ENCODE measurements around the gene SYT7.

SYT7 gene, protein sequence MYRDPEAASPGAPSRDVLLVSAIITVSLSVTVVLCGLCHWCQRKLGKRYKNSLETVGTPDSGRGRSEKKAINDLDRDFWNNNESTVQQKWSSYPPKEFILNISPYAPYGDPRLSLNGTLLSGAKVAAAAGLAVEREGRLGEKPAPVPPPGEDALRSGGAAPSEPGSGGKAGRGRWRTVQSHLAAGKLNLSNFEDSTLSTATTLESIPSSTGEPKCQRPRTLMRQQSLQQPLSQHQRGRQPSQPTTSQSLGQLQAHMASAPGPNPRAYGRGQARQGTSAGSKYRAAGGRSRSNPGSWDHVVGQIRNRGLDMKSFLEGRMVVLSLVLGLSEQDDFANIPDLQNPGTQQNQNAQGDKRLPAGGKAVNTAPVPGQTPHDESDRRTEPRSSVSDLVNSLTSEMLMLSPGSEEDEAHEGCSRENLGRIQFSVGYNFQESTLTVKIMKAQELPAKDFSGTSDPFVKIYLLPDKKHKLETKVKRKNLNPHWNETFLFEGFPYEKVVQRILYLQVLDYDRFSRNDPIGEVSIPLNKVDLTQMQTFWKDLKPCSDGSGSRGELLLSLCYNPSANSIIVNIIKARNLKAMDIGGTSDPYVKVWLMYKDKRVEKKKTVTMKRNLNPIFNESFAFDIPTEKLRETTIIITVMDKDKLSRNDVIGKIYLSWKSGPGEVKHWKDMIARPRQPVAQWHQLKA

DNA sequence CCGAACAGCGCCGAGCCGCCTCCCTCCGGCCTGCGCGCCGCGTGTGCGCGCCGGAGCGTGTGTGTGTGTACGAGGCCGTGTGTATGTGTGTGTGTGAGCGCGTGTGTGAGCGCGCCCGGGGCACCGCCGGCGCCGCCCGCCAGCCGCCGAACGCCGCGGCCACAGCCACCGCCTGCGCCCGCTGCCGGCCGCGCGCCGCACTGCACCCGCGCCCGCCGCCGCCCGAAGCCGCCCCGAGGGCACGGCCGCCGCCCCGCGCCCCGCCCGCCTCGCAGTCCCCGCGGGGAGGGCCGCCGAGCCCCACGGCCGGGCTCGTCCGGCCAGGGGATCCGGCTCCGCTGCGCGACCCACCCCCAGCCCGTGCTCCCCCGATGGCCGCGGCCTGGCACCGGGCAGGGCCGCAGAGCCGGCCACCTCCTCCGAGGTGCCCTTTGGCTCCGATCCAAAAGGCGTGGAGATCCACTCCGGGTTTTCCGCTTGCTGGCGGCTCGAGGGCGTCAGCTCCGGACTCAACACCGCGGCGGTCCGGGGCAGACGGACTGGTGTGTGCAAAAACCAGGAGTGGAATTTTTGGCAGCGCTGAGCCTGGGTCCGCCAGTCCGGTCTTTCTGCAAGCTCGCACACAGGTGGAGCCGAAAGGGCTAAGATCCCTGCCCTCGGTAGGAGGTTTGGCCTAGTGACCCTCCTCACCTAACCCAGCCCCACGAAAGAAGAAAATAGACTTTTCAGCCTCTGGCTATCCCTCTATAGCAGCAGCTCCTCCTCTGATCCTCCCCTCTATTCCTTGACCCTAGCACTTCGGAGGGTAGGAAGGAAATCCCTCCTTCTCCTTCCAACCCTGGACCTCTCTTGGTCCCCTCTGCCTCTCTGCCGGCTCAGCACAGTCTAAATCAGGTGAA is at the start of gene SYT7:
Gene SYT7 (minus strand): TSS at position 47 of the 899 bp plus-strand sequence. CDS start 256 bp downstream, outside the sequence.
- in situ Hi-C loops (cut with MboI; ENCODE audit: low sequenced_read_pairs, unreplicated experiment), result no loop called here
- peak; percentile 96 for DNase-seq (ENCODE audit: low spot score)
- TF ChIP-seq, protein P1, sequence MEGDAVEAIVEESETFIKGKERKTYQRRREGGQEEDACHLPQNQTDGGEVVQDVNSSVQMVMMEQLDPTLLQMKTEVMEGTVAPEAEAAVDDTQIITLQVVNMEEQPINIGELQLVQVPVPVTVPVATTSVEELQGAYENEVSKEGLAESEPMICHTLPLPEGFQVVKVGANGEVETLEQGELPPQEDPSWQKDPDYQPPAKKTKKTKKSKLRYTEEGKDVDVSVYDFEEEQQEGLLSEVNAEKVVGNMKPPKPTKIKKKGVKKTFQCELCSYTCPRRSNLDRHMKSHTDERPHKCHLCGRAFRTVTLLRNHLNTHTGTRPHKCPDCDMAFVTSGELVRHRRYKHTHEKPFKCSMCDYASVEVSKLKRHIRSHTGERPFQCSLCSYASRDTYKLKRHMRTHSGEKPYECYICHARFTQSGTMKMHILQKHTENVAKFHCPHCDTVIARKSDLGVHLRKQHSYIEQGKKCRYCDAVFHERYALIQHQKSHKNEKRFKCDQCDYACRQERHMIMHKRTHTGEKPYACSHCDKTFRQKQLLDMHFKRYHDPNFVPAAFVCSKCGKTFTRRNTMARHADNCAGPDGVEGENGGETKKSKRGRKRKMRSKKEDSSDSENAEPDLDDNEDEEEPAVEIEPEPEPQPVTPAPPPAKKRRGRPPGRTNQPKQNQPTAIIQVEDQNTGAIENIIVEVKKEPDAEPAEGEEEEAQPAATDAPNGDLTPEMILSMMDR (IDR thresholded peaks at IDR 0.05; ENCODE audit: borderline replicate concordance, control extremely low read depth, extremely low read depth, insufficient read depth, missing control alignments), result peak; percentile 55

DNA sequence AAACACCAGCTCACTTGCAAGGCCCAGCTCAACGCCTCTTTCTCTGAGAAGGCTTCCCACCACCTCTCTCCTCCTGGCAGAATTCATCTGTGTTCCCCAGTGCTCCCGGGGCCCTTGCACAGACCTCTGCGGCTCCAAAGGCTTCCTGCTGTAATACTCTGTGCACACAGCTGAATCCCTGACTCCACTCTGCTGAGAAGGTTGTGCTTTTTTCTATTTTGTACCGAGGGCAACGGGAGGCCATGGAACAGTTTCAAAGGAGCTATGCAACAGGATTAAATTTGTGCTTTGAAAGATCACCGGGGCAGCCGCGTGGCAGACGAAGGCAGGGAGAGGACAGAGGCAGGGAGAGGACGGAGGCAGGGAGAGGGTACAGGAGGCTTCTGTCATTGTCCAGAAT is 49.2 kb upstream of the SYT7 start:
- in situ Hi-C loops (cut with MboI; ENCODE audit: low sequenced_read_pairs, unreplicated experiment), result no loop called here
- TF ChIP-seq, protein P1 (IDR thresholded peaks at IDR 0.05; ENCODE audit: borderline replicate concordance, control extremely low read depth, extremely low read depth, insufficient read depth, missing control alignments), result no peak
- no peak for DNase-seq (ENCODE audit: low spot score)

DNA sequence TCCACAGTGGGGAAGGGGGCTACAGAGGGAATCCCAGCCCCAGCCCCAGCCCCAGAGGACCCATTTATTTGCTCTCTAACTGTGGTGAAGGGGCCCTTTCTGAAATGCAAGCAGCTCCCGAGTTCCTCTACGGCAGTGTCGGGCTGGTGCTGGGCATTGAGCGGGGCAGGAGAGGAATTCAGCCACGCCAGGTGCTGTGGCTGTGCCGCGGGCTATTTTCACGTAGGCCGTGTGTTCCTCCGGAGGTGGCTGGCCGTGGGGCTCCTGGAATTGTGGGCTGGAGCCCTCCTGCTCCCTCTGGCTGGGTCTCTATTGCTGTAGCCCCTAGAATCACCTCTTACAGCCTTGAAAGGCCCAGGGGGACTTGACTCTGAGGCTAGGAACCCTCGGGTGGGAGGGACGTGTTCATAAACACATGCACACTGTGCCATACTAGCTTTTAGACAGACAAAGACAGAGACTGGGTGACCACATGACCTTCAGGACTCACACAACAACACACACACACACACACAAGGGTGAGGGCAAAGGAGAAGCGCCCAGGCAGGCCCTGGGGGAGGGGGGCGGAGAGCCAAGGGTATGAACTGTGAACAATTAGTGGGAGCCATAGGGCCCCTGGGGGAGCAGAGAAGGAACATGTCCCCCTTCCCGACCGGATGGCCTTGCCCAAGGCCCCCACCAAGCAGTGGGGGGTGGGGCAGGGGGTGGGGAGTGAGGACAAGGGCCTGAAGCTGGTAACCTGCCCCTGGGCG is 48.4 kb upstream of the SYT7 start:
- in situ Hi-C loops (cut with MboI; ENCODE audit: low sequenced_read_pairs, unreplicated experiment), result no loop called here
- TF ChIP-seq, protein P1 (IDR thresholded peaks at IDR 0.05; ENCODE audit: borderline replicate concordance, control extremely low read depth, extremely low read depth, insufficient read depth, missing control alignments), result no peak
- DNase-seq (ENCODE audit: low spot score), result no peak

DNA sequence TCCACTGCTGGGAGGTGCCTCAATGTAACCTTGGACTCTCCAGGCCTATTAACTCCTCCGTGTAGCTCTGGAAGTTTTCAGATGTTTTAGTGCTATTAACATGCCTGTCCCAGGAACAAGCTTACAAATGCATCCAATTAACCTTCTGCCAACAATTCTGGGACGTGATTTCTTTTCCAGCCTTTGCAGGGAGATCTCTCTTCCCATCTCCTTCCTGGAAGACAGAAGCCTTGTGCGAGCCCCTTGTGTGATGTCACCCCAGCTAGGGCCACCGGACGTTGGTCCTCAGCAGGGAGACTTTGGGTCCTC is 47.7 kb upstream of the SYT7 start:
- no peak for DNase-seq (ENCODE audit: low spot score)
- TF ChIP-seq, protein P1 (IDR thresholded peaks at IDR 0.05; ENCODE audit: borderline replicate concordance, control extremely low read depth, extremely low read depth, insufficient read depth, missing control alignments), result no peak
- in situ Hi-C loops (cut with MboI; ENCODE audit: low sequenced_read_pairs, unreplicated experiment), result no loop called here

DNA sequence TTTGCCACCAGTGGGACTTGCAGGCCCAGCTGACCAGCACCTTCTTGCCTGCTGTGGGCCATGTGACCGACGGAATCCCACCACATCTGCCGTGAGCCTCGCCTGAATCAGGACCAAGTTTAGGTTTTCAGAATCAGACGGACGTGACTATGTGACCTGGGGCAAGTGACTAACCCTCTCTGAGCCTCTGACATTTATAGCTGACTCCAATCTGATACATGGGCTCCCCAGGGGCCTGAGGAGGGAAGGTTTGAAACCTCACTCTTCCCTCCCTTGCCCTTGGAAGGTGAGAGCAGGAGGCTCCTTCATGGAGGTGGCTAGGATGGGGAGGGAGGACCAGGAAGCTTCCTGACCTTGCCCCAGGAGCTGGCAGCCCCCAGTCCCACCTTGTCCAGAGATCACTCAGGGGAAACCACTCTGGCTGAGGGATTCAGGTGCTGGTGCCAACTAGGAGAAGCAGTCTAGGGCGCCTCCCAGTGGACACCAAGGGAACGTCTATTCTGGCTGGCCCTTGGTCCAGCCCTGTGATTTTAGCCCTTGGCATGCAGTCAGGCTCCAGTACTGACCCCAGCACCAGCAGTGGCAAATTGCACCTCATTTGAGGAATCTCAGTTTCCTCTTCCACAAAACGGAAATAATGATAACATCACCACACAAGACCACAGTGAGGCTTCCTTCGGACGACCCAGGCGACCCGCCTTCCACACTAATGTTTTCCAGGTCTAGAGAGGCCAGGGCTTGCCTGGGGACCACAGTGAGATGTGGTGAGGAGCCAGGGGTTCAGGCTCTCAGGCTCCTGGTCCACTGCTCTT is 47.2 kb upstream of the SYT7 start:
- TF ChIP-seq, protein P1 (IDR thresholded peaks at IDR 0.05; ENCODE audit: borderline replicate concordance, control extremely low read depth, extremely low read depth, insufficient read depth, missing control alignments), result peak; percentile 66
- in situ Hi-C loops (cut with MboI; ENCODE audit: low sequenced_read_pairs, unreplicated experiment), result no loop called here
- peak; percentile 71 for DNase-seq (ENCODE audit: low spot score)

Measured in GM13976 (cell line).